GM19035 (cell line): ENCODE results near the gene ARFGAP1.

Experiments used
- ATAC-seq: cut with Tn5 transposase; IDR thresholded peaks from one replicate; pipeline ENCODE4 v1.9.1; 2021; ENCODE audit not compliant: unreplicated experiment

Gene ARFGAP1

DNA sequence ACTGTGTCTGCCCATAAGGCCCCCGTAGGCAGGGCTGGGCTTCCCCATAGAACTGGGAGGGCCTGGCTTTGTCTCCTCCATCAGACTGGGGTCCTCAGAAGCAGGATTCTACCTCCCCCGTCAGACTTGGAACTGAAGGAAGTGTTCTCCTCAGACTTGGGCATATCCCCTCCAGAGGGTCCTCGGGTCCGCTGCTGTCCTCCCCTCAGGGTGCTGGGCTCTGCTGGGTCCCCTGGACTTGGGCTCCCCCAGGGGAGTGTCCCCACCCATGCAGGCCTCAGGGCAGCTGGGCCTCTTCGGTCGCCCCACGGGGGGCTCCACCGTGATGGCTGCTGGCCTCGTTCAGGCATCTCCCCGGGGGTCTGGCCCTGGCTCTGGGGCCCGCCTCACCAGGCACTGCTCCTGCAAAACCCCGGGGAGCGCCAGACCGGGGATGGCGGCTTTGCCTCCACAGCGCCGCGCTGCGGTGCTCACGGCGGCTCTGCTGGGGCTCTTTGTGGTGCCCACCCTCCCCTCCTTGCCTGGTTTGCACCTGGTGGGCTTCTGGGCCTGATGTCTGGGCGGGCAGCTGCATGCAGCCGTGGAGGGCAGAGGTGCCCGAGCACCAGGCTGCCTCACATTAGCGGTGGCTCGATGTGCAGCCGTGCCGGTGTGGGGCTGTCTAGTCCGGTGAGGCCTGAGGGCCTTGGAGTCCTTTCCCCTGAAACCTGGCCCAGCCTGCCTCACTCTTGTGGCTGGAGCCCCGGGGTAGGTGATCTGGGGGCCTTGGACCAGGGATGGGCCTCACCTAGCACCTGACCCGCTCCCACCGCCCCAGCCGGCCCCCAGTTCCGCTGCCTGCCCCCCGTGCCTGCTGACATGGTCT lies 34.3 kb downstream of the ARFGAP1 start:
- no peak for ATAC-seq

DNA sequence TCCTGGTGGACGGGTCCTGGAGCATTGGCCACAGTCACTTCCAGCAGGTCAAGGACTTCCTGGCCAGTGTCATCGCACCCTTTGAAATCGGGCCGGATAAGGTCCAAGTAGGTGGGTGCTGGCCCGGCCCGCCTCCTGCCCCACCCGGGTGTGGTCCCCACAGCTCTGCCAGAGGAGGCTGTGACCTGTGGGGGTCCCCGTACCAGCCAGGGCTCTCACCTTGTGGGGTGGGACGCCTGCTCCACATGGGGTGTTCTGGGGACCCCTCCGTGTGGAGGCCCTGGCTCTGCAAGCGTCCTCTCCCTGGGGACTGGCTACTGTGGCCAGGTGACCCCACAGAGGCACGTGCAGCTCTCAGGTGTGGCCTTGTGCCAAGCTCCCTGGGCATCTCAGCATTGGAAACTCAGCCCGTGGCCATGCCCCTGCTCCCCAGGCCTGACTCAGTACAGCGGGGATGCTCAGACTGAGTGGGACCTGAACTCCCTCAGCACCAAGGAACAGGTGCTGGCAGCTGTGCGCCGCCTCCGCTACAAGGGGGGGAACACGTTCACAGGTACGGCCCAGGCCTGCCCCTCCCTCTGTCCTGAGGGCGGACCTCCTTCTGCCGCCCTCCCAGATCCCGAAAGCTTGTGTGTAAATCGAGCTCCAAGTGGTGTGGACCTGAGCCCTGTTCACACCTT lies 35.1 kb downstream of the ARFGAP1 start:
- ATAC-seq: no peak

- no peak for ATAC-seq
Observed at GRCh38 chr20:63308218-63308911, 35.8 kb downstream of the ARFGAP1 start.

GRCh38 chr20:63309261-63310071 lies 36.9 kb downstream of the ARFGAP1 start:
- ATAC-seq: no peak

DNA sequence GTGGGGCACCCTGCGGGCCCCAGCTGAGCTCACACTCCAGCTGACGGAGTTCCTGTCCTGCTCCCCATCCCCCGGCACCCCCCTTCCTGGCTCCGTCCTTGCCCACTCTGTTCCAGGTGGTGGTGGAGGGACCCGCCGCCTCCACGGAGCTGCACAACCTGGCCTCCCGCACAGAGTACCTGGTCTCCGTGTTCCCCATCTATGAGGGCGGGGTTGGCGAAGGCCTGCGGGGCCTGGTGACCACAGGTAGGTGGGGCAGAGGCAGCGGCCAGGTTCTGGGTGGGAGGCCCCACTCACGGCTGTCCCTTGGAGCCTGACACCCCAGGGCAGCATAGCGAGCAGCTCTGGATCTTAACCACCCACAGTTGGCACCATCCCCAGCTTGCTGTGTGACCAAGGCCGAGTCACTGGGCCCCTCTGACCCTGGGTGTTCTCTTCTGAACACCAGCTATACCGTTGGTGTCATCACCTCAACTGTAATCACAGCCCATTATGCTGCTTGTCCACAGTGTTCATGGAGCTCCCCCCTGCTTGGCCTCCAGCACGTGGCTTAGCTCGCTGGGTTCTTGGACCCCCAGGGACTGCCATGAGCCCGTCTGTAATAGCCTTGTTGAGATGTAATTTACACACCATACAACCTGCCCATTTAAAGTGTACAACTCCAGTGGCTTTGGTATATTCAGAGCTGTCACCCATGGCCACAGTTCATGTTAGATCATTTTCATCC lies 37.8 kb downstream of the ARFGAP1 start:
- ATAC-seq: no peak

DNA sequence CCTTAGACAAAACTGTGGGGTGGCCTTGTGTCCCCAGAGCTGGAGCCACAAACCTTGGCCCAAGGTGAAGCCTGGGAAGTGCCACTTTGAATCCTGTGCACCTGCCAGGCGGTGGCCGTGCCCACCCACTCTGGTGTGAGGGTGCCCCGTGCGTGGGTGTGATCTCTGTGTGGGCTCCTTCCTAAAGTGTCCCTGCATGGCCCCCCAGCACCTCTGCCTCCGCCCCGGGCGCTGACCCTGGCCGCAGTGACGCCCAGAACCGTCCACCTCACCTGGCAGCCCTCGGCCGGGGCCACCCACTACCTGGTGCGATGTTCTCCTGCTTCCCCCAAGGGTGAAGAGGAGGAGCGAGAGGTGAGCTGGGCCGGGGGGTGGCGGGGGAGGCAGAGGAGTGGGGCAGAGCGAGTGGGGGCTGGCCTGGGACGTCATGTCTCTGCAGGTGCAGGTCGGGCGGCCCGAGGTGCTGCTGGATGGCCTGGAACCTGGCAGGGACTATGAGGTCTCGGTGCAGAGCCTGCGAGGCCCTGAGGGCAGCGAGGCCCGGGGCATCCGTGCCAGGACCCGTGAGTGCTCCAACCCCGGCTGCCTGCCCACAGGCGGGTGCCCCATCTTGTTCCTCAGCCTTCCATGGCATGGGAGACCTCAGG lies 38.7 kb downstream of the ARFGAP1 start:
- no peak for ATAC-seq

GRCh38 chr20:63311833-63312243 lies 39.2 kb downstream of the ARFGAP1 start:
- no peak for ATAC-seq

DNA sequence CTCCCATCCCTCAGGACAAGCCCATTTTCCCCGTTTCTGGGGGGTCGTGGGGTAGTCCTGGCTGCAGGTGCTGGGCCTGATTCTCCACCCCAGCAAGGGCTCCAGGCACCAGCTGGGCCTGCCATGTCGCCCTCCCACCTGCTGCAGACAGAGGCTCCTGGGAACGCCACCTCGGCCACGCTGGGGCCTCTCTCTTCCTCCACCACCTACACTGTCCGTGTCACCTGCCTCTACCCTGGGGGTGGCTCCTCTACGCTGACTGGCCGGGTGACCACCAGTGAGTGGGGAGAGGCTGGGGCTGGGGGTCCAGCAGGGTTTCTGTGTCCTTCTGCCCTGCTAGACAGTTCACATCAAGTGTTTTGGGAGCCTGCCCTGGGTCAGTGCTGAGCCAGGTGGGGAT lies 39.7 kb downstream of the ARFGAP1 start:
- no peak for ATAC-seq

DNA sequence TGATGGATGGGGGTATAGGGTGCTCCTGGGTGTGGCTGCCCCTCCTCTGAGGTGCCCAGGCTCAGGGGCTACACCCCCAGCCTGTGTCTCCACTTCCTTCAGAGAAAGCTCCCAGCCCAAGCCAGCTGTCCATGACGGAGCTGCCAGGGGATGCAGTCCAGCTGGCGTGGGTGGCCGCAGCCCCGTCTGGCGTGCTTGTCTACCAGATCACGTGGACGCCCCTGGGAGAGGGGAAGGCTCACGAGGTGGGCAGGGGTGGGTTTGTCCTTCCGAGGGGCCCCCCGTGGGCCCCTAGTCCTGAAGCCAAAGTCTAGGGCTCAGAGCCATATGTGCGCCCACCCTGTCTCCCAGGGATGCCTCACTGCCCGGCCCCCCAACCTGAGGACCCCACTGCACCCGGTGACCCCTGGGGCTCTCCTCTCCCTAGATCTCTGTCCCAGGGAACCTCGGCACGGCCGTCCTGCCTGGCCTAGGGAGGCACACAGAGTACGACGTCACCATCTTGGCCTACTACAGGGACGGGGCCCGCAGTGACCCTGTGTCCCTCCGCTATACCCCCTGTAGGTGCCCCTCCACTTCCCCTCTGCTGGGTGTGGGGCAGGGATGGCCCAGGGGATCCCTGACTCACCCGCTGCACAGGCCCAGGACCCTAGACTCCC lies 40.2 kb downstream of the ARFGAP1 start:
- ATAC-seq: no peak

- ATAC-seq: no peak
Observed at GRCh38 chr20:63313349-63314014, 40.9 kb downstream of the ARFGAP1 start.

- no peak for ATAC-seq
Observed at GRCh38 chr20:63314015-63314471, 41.4 kb downstream of the ARFGAP1 start.

GRCh38 chr20:63314566-63315239 lies 42.1 kb downstream of the ARFGAP1 start:
- ATAC-seq: no peak

DNA sequence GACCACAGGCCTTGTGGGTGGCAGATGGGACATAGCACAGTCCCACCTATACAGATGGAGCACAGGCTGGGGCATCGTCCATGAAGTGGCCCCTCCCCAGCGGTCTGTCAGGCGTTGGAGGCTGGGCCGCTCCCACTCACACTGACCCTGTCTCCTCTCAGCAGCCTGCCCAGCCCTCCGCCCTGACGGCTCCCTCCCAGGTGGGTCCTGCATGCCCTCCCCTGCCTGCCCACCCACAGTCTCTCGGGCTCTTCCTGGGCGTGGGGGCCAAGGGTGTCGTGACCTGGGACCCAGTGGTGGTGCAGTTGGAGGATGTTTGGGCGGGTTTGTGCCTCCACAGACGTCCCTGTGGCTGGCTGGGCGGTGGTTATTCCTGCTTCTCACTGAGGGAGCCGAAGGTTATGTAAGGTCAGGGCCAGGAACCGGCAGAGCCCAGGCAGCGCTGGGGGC lies 42.7 kb downstream of the ARFGAP1 start:
- no peak for ATAC-seq

DNA sequence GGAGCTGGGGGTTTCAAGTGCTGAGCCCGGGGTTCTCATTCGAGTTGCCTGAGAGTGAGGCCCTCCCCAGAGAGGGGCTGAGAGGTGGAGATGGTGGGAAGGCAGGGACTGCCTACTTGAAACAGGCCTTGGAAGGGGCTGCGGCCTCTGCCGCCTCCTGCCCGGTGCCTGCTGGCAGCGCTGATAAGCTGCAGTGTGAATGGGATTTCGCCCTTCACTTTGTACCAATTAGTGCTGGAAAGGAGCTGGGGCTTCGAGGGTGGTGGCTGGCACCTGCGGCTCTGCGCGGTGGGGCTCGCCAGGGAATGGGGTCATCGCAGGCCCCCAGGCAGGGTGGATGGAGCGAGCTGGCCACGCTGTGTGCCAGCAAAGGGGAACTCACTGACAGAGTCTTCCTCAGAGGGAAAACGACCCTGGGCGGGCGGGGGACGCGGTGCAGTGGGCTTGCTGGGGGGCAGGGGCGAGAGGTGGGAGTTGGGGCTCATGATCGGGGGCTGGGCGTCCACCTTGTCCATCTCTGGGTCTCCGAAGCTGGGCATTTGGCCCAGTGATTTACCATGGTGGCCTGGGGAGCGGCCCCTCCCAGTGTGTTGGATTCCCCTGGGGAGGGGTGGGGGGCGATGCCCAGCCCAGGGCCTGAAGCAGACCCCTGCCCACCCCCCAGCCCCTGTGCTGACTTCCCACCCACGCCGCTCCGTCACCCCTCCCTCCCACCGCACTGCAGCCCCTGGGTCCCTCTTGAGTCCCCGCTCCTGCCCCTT lies 43.3 kb downstream of the ARFGAP1 start:
- no peak for ATAC-seq

DNA sequence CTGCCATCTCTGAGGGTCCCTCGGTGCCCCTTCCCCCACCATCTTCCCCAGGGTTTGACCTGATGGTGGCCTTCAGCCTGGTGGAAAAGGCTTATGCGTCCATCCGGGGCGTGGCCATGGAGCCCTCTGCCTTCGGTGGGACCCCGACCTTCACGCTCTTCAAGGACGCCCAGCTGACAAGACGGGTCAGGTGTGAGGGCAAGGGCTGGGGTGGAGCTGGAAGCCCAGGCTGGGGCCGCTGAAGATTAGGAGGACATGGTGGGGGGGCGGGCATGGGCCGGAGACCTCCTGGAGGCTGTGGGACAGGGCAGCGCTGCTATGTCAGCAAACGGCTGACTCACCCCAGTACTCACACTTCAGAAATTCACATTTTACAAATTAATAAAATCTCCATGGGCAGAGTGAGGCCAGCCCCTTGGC lies 43.9 kb downstream of the ARFGAP1 start:
- ATAC-seq: no peak

GRCh38 chr20:63317061-63317460 lies 44.4 kb downstream of the ARFGAP1 start:
- ATAC-seq: no peak

- no peak for ATAC-seq
Observed at GRCh38 chr20:63317601-63318291, 45.1 kb downstream of the ARFGAP1 start.
